Heart right ventricle (tissue), 16 donors: ENCODE measurements around the gene UNCX. TPM values are rescaled to one million over a fixed set of nuclear protein-coding genes. Genes with fewer than 3 reads are reported as not detected.

ENCODE experiments used
- ATAC-seq, 8 donors: fragments of 200-7000 bp; cut with Tn5 transposase; one replicate each; pipeline ENCODE4 v1.9.1; 2020; ENCODE audit warnings: mild to moderate bottlenecking in 8 of 8, moderate library complexity in 8 of 8, moderate number of reproducible peaks in 1 of 8
- DNase-seq, 2 donors: peaks; one replicate each; pipeline ENCODE4 v3.0.0-alpha.2; 2020
- H3K27ac ChIP-seq, 10 donors: fragments of 200-600 bp; sonication (generic) in 2 of 10; one replicate each; pipeline versions ENCODE4 v1.5.0 to v1.8.0; 2020 to 2022; ENCODE audit warnings: mild to moderate bottlenecking in 3 of 10
- H3K27me3 ChIP-seq, 7 donors: fragments of 200-600 bp; one replicate each; pipeline ENCODE4 v1.8.0; 2021 to 2022; ENCODE audit warnings: mild to moderate bottlenecking in 2 of 7
- H3K36me3 ChIP-seq, 9 donors: fragments of 200-600 bp; sonication (generic) in 1 of 9; one replicate each; pipeline versions ENCODE4 v1.5.0 to v1.8.0; 2020 to 2022; ENCODE audit warnings: mild to moderate bottlenecking in 2 of 9
- H3K4me1 ChIP-seq, 9 donors: fragments of 200-600 bp; sonication (generic) in 1 of 9; one replicate each; pipeline versions ENCODE4 v1.5.0 to v1.8.0; 2020 to 2022; ENCODE audit warnings: mild to moderate bottlenecking in 4 of 9
- H3K4me3 ChIP-seq, 10 donors: fragments of 200-600 bp; sonication (generic) in 2 of 10; one replicate each; pipeline versions ENCODE4 v1.5.0 to v1.8.0; 2020 to 2022; ENCODE audit warnings: mild to moderate bottlenecking in 7 of 10, moderate library complexity in 2 of 10
- H3K9me3 ChIP-seq, 11 donors: fragments of 200-600 bp in 10 of 11; sonication (generic) in 2 of 11; one replicate each; pipeline versions ENCODE4 v1.5.0 to v1.8.0; 2013 to 2022; ENCODE audit warnings: mild to moderate bottlenecking in 2 of 11, control low read depth in 1 of 11, moderate library complexity in 1 of 11
- WGBS, 2 donors: extraction: QIAGEN DNeasy Blood & Tissue Kit; methylation state at CpG; one replicate each; pipeline ENCODE4 v1.1.7; 2013; ENCODE audit warnings: inconsistent platforms in 1 of 2; 5-methylcytosine and 5-hydroxymethylcytosine counted together
- intact Hi-C, 10 donors: fragments of 100-400 bp; cut with DNase I; formaldehyde crosslinking; loops; one replicate each; pipeline versions ENCODE4 v1.11.1 to v1.14.2; 2022
- polyA plus RNA-seq, 2 donors: library from polyadenylated mRNA; stranded (reverse); fragments of 200-250 nt; gene quantifications; one replicate each; pipeline ENCODE4 v1.2.3, GENCODE V29; 2013
- total RNA-seq, 10 donors: library from RNA; stranded (reverse); fragmentation: NEBNext Ultra II Directional in 3 of 10; extraction: Animal tissue kit (Norgen Biotek cat#: 25700) in 3 of 10; gene quantifications; one replicate each; pipeline versions ENCODE4 v1.2.1 to v1.2.4, GENCODE V29; 2021 to 2023
- TF ChIP-seq, protein P1 (sequence below), 9 donors: fragments of 200-600 bp; sonication (generic) in 2 of 9; IDR thresholded peaks; one replicate each; pipeline versions ENCODE4 v1.5.0 to v1.8.0; 2021 to 2022; ENCODE audit warnings: antibody characterized with exemption in 9 of 9, mild to moderate bottlenecking in 5 of 9, moderate library complexity in 1 of 9
- donor health status: Arrhythmogenic right ventricular cardiomyopathy.
- donor health status: ischemic (EF 13 %, LVEDD 7.1; RV severe dilation, severe dysfunction).
- donor health status: healthy with polysubstance abuse.
- donor health status: DM: no; HTN: yes; CAD: no.
- donor health status: DM: no; HTN: no; CAD: no.
- donor health status: ischemic (EF 25% LVEDD 6.9; RV normal size, moderate dysfunction).
- donor health status: ischemic (EF 25% LVEDD 5.7; RV mildly dilated, moderate dysfunction).
- donor health status: healthy.
- donor health status: DM: yes; HTN: yes; CAD: no.
- donor health status: Ischemic cardiomyopathy.
- donor health status: ischemic (EF 35%, LVEDD 5.7; RV mildly dilated, moderate dysfunction).
- donor health status: nonischemic (EF 11% LVEDD 7.7; RV severe dilation, severe dysfunction).
- donor health status: DM: yes; HTN: yes; CAD: no.
- donor health status: PGD.
- donor health status: ischemic (EF 29% LVEDD 5.4; RV normal size, mild dysfunction).
- donor health status: nonischemic (EF 23%, LVEDD 6.1; RV moderate dilation, normal function).

UNCX gene
- total and polyA plus RNA-seq, 12 donors = not detected

DNA sequence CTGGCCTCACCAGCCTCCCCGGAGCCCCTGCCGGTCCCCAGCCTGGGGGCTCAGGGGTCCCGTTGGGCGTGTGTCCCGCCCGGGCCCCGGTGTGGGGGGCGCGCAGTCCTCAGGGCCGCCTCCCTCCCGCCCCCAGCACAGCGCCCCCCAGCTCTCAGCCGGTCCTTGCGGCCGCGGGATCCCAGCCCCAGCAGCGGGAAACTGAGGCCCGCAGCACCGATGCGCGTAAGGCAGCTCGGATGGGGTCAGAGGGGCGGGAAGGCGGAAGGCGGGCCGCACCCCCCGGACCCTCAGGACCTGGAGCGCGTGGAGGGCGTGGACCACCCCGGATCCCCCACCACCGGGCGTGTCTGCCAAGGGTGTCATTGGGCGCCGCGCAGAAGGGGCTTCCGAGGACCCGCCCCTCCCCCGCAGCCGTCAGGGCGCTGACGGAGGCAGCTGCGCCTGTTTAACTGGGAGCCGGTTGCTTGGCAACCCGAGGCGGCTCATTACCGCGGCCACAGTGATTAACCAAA lies 14.9 kb downstream of the UNCX start:
- Histone ChIP-seq H3K27ac (no peak overlapping the region), H3K4me1 (peaks cover 8 to 29% (median 22%) of the 10 kb centered on the region in 9 donors), H3K27me3 (peaks cover 62 to 100% (median 100%) of the 10 kb centered on the region in 7 donors), H3K4me3 (peak overlapping the region in 1 of 10 donors; percentile 6), H3K9me3 (no peaks in the 10 kb centered on the region), H3K36me3 (no peaks in the 10 kb centered on the region)
- TF ChIP-seq, protein P1, sequence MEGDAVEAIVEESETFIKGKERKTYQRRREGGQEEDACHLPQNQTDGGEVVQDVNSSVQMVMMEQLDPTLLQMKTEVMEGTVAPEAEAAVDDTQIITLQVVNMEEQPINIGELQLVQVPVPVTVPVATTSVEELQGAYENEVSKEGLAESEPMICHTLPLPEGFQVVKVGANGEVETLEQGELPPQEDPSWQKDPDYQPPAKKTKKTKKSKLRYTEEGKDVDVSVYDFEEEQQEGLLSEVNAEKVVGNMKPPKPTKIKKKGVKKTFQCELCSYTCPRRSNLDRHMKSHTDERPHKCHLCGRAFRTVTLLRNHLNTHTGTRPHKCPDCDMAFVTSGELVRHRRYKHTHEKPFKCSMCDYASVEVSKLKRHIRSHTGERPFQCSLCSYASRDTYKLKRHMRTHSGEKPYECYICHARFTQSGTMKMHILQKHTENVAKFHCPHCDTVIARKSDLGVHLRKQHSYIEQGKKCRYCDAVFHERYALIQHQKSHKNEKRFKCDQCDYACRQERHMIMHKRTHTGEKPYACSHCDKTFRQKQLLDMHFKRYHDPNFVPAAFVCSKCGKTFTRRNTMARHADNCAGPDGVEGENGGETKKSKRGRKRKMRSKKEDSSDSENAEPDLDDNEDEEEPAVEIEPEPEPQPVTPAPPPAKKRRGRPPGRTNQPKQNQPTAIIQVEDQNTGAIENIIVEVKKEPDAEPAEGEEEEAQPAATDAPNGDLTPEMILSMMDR (IDR thresholded peaks at IDR 0.05) = no peak
- no peak for ATAC-seq
- 2 to 3% methylated on average over 48 of the region's 48 CpGs for WGBS, 2 donors
- DNase-seq = no peak
- intact Hi-C loops = no loop called here

DNA sequence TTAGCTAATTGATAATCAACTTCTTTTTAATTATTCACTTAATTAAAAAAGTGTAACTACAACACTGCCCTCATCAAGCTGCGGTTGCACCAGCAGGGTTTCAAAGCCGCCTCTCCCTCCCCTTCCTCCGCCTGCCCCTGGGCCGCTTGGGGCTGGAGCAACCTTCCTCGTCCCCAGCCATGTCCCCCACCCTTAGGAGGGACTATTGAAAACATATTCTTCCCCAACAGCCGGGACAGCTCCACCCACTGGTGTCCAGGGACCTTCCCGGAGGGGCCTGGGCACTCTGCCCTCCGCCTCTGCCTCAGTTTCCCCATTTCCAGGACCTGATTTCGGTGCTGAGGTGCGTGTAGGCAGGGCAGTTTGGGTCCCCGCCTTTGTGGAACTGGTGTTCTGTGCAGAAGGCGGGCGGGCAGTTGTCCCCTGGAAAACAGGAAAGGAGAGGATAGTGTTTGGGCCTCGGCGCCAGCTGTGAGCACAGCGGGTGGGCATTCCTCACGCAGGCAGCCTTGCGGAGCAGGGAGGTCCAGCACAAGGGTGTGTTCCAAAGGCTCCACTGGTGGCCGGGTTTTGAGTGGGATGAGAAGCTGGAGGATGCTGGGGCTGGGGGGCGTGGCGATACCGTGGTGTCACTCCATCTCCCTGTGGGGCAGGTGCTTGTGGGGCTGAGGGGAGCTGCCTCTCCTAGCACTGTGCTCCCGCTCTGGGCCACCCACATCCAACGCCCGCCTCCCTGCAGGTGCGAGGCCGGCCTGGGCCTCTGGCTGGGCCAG lies 15.7 kb downstream of the UNCX start:
- peaks cover 8 to 29% (median 21%) of the 10 kb centered on the region in 9 donors for H3K4me1 ChIP-seq
- TF ChIP-seq, protein P1 (IDR thresholded peaks at IDR 0.05) = no peak
- peaks cover 54 to 100% (median 100%) of the 10 kb centered on the region in 7 donors for H3K27me3 ChIP-seq
- DNase-seq = no peak
- 3 to 6% methylated on average over 27 of the region's 27 CpGs for WGBS, 2 donors
- H3K36me3 ChIP-seq = no peaks in the 10 kb centered on the region
- no peak for ATAC-seq
- intact Hi-C loops = no loop called here
- H3K27ac ChIP-seq = no peak overlapping the region
- no peak overlapping the region for H3K4me3 ChIP-seq
- H3K9me3 ChIP-seq = no peaks in the 10 kb centered on the region

DNA sequence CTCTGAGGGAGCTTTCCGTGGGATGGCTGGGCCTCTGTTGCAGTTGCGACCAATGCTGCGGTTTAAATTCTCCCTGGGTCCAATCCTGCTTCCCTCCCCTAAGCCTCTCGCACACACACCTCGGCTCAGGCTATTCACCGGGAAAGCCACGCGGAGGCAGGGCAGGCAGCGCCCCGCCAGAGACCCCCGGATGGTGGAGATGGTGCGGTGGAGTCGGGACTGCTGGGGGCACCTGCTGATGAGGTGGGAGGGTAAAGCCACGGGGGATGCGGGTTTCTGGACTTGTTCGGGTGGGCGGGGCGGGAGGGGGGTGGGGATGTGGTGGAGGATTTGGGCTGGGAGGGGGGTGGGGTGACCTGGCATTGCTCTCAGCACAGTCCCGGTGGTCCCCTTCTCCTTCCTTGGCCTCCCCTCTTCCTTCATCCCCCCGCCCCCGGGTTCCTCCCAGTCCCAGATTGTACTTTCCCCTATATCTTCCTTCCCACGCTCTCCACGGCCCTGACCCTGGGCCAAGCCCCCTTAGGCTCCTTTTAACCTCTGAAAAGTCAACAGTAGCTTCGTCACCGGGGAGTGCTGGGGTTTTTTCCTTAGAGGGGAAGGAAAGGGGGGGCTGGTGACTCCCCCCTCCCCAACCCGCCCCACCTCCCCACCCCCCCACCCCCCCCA lies 16.4 kb downstream of the UNCX start:
- Histone ChIP-seq H3K4me1 (peaks cover 8 to 29% (median 21%) of the 10 kb centered on the region in 9 donors), H3K9me3 (no peaks in the 10 kb centered on the region), H3K27me3 (peaks cover 50 to 100% (median 100%) of the 10 kb centered on the region in 7 donors), H3K27ac (no peak overlapping the region), H3K36me3 (no peaks in the 10 kb centered on the region), H3K4me3 (no peak overlapping the region)
- 3 to 5% methylated on average over 24 to 26 of the region's 26 CpGs for WGBS, 2 donors
- DNase-seq = no peak
- TF ChIP-seq, protein P1 (IDR thresholded peaks at IDR 0.05) = no peak
- intact Hi-C loops = no loop called here
- no peak for ATAC-seq

DNA sequence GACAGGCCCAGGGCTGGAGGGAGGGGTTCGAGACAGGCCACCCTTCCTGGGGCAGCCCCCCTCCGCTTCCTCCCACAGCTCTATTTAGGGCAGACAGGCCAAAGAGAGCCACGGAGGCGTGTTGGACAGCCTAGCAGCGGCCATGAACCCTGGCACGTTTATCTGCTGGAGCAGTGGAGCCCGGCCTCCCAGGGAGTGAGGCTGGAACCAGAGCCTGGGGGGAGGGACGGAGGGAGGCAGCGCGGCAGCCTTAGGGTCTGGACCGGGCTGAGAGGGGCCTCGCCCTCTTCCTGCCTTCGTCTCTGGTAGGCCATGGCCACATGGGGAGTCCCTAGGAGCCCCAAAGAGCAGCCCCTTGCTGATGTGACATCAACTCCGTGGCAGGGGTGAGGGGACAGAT lies 17.1 kb downstream of the UNCX start:
- peaks cover 50 to 100% (median 100%) of the 10 kb centered on the region in 7 donors for H3K27me3 ChIP-seq
- intact Hi-C loops = no loop called here

More for the DNA sequence above, 17.1 kb downstream of the UNCX start:
- 5 to 6% methylated on average over 14 of the region's 14 CpGs for WGBS, 2 donors
- DNase-seq (no peak), ATAC-seq (peak in 4 of 8 donors; percentile 26 to 38 (median 32))
- Histone ChIP-seq H3K4me3 (no peak overlapping the region), H3K4me1 (peaks cover 8 to 29% (median 21%) of the 10 kb centered on the region in 9 donors), H3K9me3 (no peaks in the 10 kb centered on the region), H3K36me3 (no peaks in the 10 kb centered on the region), H3K27ac (no peak overlapping the region)
- TF ChIP-seq, protein P1 (IDR thresholded peaks at IDR 0.05) = no peak
